ENCODE measurements around the gene EZR.
A peak's percentile ranks its signal among the peaks of the same experiment; 100 is the strongest.

EZR gene

GRCh38 chr6:158718461-158719046, 100.6 kb downstream of the EZR start:
- DNase-seq = no peak

DNA sequence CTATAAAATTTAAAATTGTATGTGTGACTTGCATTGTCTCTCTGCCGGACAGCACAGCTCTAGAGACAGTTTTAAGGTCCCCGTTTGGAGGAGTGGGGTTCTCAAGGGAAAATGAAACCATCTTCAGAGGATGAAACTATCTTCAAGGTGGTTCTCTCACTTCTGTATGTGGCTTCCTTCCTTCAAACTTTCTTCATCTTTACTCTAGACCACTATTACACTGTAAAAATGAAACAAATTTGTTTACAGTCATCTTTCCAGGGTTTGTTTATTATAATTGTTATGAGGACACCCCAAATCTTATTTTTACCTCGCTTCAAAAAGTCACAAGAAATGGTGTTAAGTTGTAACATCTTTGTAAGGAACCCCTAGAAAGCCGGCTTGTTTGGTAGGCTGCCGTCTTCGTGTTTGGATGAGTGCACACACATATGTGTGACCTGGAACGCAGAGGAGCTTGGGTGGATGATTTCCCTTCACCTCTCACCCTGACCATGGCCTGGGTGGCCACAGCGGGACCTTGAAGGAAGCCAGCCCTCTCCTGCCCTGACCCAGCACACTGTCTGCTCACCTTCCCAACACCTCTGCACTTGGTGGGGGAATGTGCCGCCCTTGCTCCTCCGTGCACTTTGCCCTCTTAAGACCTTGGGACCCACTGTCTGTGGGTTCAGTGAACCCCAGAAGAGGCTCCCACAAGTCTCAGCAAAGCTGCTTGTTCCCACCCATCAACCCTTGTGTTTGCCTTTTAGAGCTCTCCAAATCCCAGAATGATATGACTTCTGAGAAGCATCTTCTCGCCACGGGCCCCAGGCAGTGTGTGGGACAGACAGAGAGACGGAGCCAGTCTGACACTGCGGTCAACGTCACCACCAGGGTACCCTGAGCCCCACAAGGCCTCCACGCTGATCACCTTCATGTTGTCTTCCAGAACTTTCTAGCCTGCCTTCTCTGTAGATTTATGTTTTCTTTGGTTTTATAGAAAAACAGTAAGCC, 101.5 kb downstream of the EZR start:
- peak; percentile 30 to 44 for DNase-seq

All from CD4-positive, alpha-beta T cell treated with Interleukin-1 beta for 1 hour (primary cell).